A673 (cell line): ENCODE results near the gene PLPP2. TPM values are rescaled to one million over a fixed set of nuclear protein-coding genes. Genes with fewer than 3 reads are reported as not detected.

Source experiments
- BruUV-seq: library from RNA; stranded (reverse); fragments of 400-500 nt; replicated peaks from 2 replicates; lab custom pipeline; 2021; lab: Mats Ljungman, UMichigan
- CTCF ChIA-PET: fragments of 300-600 bp; sonication (Branson Sonifier 250); formaldehyde crosslinking; loops from one replicate; lab custom pipeline; 2022; ENCODE audit warnings: antibody characterized with exemption; lab: Charles Lee
- POLR2A ChIA-PET: fragments of 300-600 bp; sonication (Branson Sonifier 250); formaldehyde crosslinking; loops from one replicate; lab custom pipeline; 2022; ENCODE audit warnings: antibody characterized with exemption; ENCODE audit not compliant: low non-redundant PET; lab: Charles Lee
- DNase-seq: peaks from one replicate; pipeline ENCODE4 v3.0.0-alpha.2; 2015; ENCODE audit warnings: low spot score
- H3K27ac ChIP-seq: fragments of 200-600 bp; sonication (generic); 2 replicates; pipeline ENCODE4 v1.5.1; 2016; ENCODE audit warnings: mixed run types, low read depth, mild to moderate bottlenecking, mixed read lengths, antibody characterized with exemption, low read length; ENCODE audit not compliant: poor library complexity, severe bottlenecking
- H3K27me3 ChIP-seq: fragments of 200-600 bp; sonication (generic); replicated peaks from 2 replicates; pipeline ENCODE4 v1.6.1; 2017; ENCODE audit warnings: mixed run types, low read depth, mild to moderate bottlenecking, mixed read lengths, antibody characterized with exemption, low read length; ENCODE audit not compliant: insufficient read depth, poor library complexity
- H3K36me3 ChIP-seq: fragments of 200-600 bp; sonication (generic); 2 replicates; pipeline ENCODE4 v1.6.1; 2016; ENCODE audit warnings: mixed run types, mild to moderate bottlenecking, mixed read lengths, antibody characterized with exemption, low read length; ENCODE audit not compliant: insufficient read depth, poor library complexity, severe bottlenecking
- H3K4me1 ChIP-seq: fragments of 200-600 bp; sonication (generic); 2 replicates; pipeline ENCODE4 v1.6.1; 2017; ENCODE audit warnings: mixed run types, mild to moderate bottlenecking, mixed read lengths, antibody characterized with exemption, low read length; ENCODE audit not compliant: insufficient read depth, poor library complexity, severe bottlenecking
- H3K4me3 ChIP-seq: fragments of 200-600 bp; sonication (generic); 2 replicates; pipeline ENCODE4 v1.5.1; 2016; ENCODE audit warnings: low read depth, mixed run types, mild to moderate bottlenecking, mixed read lengths, low read length; ENCODE audit not compliant: poor library complexity, severe bottlenecking
- H3K9me3 ChIP-seq: fragments of 200-600 bp; sonication (generic); 2 replicates; pipeline ENCODE4 v1.6.1; 2016; ENCODE audit warnings: mixed run types, low read depth, mild to moderate bottlenecking, mixed read lengths, antibody characterized with exemption, low read length; ENCODE audit not compliant: poor library complexity, severe bottlenecking
- EZH2 ChIP-seq: fragments of 200-600 bp; sonication (generic); IDR thresholded peaks from 2 replicates; pipeline ENCODE4 v1.6.1; 2017; ENCODE audit warnings: borderline replicate concordance, low read depth, mild to moderate bottlenecking, mixed read lengths, antibody characterized with exemption, low read length; ENCODE audit not compliant: poor library complexity, severe bottlenecking
- intact Hi-C: fragments of 100-400 bp; cut with micrococcal nuclease; formaldehyde crosslinking; loops from one replicate; pipeline ENCODE4 v1.10.0; 2022; ENCODE audit not compliant: unreplicated experiment
- total RNA-seq: library from RNA; stranded (reverse); gene quantifications from 2 replicates; pipeline ENCODE4 v1.2.3, GENCODE V29; 2021
- TF ChIP-seq, protein P1 (sequence below): fragments of 300-800, 200-600 bp; sonication (generic); conservative IDR thresholded peaks from 2 replicates; pipeline ENCODE4 v1.5.1; 2017; ENCODE audit warnings: low read depth, mild to moderate bottlenecking, antibody characterized with exemption, low read length, moderate library complexity, mixed read lengths

The PLPP2 gene
- total RNA-seq, 1 experiment from 2014 or later, result 2.6 TPM

DNA sequence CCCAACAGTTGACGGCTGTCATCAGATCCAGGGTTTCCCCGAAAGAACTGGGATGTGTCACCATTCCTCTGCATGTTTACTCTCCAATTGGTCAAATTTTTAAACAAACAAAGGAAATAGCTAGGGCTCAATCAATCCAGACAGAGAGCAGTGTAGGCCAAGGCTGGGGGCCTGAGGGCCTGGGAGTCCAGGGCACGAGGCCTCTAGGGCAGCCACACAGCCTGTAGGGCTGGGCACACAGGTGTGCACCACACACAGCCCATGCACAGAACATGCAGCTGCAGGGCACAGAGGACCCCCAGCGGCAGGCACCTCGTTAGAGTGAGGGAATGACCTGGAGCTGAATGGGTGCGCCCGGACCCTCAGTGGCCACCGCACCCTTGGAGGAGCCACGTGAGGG, 43.9 kb upstream of the PLPP2 start:
- ChIA-PET POLR2A (no interaction called here), CTCF (no interaction called here)
- Histone ChIP-seq H3K4me3 (no peak overlapping the region), H3K4me1 (no peaks in the 10 kb centered on the region), H3K27me3 (no peaks in the 10 kb centered on the region), H3K9me3 (peaks cover 4% of the 10 kb centered on the region), H3K27ac (no peak overlapping the region), H3K36me3 (peaks cover 26% of the 10 kb centered on the region)
- TF ChIP-seq, protein P1, sequence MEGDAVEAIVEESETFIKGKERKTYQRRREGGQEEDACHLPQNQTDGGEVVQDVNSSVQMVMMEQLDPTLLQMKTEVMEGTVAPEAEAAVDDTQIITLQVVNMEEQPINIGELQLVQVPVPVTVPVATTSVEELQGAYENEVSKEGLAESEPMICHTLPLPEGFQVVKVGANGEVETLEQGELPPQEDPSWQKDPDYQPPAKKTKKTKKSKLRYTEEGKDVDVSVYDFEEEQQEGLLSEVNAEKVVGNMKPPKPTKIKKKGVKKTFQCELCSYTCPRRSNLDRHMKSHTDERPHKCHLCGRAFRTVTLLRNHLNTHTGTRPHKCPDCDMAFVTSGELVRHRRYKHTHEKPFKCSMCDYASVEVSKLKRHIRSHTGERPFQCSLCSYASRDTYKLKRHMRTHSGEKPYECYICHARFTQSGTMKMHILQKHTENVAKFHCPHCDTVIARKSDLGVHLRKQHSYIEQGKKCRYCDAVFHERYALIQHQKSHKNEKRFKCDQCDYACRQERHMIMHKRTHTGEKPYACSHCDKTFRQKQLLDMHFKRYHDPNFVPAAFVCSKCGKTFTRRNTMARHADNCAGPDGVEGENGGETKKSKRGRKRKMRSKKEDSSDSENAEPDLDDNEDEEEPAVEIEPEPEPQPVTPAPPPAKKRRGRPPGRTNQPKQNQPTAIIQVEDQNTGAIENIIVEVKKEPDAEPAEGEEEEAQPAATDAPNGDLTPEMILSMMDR, result no peak
- TF ChIP-seq EZH2, result no peak
- intact Hi-C loops, result no loop called here
- BruUV-seq, result no TSS peak
- no peak for DNase-seq

- no peaks in the 10 kb centered on the region for H3K27me3 ChIP-seq
- no peaks in the 10 kb centered on the region for H3K4me1 ChIP-seq
- H3K9me3 ChIP-seq, result peaks cover 4% of the 10 kb centered on the region
- POLR2A ChIA-PET, result no interaction called here
- TF ChIP-seq, protein P1, result no peak
- no peak for TF ChIP-seq EZH2
- BruUV-seq, result no TSS peak
- DNase-seq, result no peak
- H3K36me3 ChIP-seq, result peaks cover 28% of the 10 kb centered on the region
- CTCF ChIA-PET, result no interaction called here
- no peak overlapping the region for H3K4me3 ChIP-seq
- no peak overlapping the region for H3K27ac ChIP-seq
- intact Hi-C loops, result no loop called here
These were observed 43.3 kb upstream of the PLPP2 start for GRCh38 chr19:334296-335071.

GRCh38 chr19:330503-330902, 39.3 kb upstream of the PLPP2 start:
- no peaks in the 10 kb centered on the region for H3K4me1 ChIP-seq
- peaks cover 4% of the 10 kb centered on the region for H3K9me3 ChIP-seq
- H3K27me3 ChIP-seq, result no peaks in the 10 kb centered on the region
- TF ChIP-seq, protein P1, result no peak
- TF ChIP-seq EZH2, result no peak
- intact Hi-C loops, result no loop called here
- no peak overlapping the region for H3K4me3 ChIP-seq
- ChIA-PET POLR2A (no interaction called here), CTCF (no interaction called here)
- no peak for DNase-seq
- peaks cover 66% of the 10 kb centered on the region for H3K36me3 ChIP-seq
- no peak overlapping the region for H3K27ac ChIP-seq
- BruUV-seq, result no TSS peak
